Central memory CD4-positive, alpha-beta T cell (primary cell): ENCODE results near the gene ATAD3B.
"Not testable (repeated sequence)": the region's sequence is repeated elsewhere in the genome, so short reads cannot be mapped to it uniquely, and the experiment has no call there.

Source experiments
- DNase-seq: peaks from one replicate; pipeline ENCODE4 v3.0.0; 2022
- total RNA-seq, 3 experiments: gene quantifications; one replicate each; lab custom pipeline; 2026; lab: John Stamatoyannopoulos, UW

The ATAD3B gene, protein sequence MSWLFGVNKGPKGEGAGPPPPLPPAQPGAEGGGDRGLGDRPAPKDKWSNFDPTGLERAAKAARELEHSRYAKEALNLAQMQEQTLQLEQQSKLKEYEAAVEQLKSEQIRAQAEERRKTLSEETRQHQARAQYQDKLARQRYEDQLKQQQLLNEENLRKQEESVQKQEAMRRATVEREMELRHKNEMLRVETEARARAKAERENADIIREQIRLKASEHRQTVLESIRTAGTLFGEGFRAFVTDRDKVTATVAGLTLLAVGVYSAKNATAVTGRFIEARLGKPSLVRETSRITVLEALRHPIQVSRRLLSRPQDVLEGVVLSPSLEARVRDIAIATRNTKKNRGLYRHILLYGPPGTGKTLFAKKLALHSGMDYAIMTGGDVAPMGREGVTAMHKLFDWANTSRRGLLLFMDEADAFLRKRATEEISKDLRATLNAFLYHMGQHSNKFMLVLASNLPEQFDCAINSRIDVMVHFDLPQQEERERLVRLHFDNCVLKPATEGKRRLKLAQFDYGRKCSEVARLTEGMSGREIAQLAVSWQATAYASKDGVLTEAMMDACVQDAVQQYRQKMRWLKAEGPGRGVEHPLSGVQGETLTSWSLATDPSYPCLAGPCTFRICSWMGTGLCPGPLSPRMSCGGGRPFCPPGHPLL
- total RNA-seq = 69.5 to 242 (median 85.3) reads per million in 3 experiments

DNA sequence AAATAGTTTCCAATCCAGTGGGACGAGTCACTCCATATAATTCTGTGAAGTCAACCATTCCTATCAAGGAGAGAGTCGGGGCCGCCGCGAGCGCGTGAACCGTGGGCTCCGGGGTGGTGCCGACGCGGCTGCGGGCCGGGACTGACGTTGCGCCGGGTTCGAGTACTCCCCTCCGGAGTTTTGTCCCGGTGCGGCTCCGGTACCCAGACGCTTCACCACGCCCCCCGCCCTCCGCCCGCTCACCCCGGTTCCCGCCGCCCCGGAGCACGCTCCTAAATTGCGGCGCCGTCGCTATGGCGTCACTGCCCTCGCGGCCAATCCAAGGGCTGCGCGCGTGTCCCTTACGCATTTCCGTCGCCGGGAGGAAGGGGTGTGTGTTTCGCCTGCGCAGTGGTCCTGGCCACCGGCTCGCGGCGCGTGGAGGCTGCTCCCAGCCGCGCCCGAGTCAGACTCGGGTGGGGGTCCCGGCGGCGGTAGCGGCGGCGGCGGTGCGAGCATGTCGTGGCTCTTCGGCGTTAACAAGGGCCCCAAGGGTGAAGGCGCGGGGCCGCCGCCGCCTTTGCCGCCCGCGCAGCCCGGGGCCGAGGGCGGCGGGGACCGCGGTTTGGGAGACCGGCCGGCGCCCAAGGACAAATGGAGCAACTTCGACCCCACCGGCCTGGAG, at the start of gene ATAD3B:
TSS of gene ATAD3B (plus strand) at position 377 of the 664 bp plus-strand sequence. CDS start at position 497, 120 bp downstream.
- DNase-seq = peak; percentile 86

DNA sequence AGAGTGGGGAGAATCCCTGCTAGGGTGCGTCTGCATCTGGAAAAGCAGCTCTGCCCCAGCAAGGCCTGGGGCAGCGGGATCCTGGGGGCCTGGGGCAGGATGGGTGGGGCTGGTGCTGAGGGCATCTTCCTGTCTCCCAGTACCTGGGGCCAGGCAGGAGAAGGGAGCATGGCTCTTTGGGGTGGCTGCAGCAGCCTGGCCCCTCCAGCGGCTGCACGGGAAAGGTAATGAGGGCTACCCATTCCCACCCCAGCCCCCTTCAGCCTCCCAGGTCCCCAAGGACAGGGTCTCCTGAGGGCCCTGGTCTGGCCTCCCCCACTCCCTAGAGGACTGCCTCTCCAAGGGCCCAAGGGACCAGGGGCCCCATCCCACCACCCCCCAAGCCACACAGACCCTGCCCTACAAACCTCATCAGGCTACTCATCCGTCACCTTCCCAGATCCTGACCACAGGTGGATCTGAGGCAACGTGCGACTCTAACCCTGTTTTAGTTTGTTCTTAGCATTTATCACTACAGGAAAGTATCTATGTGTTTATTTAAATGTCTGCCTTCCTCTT, 49.6 kb upstream of the ATAD3B start:
- no peak for DNase-seq

DNA sequence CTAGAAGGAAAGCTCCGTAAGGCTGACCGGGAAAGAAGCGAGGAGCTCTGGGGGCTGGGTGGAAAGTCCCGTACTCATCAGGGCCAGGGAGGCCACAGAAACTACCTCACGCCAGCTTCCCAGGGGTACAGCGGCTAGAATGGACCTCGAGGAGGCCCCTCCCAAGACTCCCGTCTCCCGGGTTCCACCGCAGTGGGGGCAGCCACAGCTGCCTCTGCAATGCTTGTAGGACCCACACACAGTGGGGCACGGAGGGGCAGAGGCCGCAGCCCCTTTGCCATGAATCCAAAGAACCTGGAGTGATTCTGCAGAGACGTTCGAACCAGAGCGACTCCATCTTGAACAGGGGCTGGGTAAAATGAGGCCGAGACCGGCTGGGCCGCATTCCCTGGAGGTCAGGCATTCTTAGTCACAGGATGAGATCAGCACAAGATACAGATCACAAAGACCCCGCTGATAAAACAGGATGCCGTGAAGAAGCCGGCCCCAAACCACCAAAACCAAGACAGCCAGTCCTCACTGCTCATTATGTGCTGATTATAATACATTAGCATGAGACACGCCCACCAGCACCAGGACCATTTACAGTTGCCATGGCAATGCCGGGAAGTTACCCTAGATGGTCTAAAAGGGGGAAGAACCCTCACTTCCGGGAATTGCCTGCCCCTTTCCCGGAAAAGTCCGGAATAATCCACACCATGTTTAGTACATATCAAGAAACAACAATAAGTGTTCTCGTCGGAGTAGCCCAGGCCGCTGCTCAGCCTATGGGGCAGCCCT, 48.9 kb upstream of the ATAD3B start:
- DNase-seq = no peak

DNA sequence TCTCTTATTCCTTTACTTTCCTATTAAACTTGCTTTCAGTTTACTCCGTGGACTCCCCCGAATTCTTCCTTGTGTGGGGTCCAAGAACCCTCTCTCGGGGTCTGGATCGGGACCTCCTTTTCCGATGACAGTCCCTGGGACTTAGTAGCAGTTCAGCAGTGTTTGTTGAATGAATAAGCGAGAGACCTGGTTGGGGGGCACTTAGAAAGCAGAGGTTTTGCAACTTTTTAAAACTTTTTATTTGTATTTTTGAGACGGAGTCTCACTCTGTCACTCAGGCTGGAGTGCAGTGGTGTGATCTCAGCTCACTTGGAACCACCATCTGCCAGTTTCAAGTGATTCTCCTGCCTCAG, 48.3 kb upstream of the ATAD3B start:
- no peak for DNase-seq

DNA sequence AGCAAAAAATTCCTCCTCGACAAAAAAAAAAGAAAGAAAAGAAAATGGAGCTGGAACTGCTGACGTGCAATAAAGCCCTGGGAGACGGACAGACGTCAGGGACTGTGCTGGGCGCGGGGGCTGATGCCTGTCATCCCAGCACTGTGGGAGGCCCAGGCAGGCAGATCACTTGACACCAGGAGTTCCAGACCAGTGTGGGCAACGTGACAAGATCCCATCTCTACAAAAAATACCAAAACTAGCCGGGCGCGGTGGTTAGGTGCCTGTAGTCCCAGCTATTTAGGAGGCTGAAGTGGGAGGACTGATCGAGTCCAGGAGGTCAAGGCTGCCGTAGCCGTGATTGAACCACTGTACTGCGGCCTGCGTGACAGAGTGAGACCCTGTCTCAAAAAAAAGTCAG, 46.9 kb upstream of the ATAD3B start:
- no peak for DNase-seq

DNA sequence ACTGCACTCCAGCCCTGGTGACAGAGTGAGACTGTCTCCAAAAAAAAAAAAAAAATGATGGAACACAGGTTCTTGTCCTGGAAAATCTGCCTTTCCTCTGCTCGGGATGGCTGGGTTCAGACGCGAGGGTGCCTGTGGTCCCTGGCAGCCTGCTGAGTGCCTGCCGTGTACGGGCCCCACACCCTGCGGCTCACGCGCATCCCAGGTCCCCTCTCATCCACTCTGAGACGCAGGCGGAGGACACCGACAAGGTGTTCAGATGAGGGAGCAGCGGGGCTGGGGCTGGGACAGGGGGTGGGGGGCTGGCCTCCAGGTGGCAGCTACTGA, 46.2 kb upstream of the ATAD3B start:
- DNase-seq = no peak

DNA sequence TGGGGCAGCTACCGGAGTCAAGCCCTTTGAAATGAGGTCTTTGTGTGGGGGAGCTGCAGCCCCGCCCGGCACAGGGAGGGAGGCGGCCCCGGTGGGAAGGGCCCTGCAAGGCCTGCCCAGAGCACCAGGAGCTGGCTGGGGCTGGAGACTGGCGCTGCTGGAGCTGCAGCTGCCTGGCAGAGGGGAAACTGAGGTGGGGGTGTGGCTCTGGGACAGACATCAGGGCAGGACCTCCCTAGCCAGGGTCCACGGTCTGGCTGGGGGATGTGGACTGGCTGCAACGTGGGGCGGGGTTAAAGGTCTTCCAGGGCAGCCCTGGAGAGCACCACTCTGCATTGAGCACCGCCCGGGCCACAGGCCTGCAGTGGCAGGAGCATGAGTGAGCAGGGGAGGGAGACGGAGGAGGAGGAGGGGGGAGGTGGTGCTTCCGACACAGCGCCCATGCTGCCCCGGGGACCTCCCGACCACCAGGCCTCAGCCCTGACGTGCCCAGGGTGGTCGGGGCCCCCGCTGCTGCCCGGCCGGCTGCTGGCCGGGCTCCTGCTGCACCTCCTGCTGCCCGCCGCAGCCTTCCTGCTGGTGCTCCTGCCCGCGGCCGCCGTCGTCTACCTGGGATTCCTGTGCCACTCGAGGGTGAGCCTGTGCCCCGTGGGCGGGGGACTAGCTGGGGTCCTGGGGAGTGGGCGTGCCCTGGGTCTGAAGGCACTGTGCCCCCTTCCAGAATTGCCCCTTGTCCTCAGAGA, 45.6 kb upstream of the ATAD3B start:
- no peak for DNase-seq

DNA sequence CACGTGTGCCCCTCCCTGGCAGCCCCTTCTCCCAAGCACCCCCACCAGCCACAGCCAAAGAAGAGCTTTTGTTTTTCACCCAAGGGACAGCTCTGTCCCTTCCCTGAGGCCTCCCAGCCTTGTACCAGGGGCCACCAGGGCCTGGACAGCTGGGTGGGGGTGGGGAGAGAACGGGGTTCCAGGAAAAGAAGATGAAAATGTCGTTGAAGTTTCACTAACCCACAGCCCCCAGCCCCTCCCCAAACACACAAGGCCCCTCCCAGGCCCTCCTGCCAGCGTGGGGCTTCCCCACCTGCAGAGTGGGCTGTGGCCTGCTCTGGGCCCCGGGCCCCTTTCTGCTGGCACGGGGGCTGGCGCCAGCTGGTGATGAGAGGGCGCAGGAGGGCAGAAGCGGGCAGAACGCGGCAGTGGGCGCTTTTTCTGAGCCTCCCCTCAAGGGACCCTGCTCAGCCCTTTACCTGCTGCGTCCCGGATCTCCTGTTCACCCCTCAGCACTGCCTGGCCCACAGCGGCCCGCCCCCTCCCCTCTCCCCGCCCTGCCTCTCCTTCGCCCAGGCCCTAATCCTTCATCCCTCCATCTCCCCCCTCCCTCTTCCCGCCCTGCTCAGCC, 45.0 kb upstream of the ATAD3B start:
- DNase-seq = no peak

DNA sequence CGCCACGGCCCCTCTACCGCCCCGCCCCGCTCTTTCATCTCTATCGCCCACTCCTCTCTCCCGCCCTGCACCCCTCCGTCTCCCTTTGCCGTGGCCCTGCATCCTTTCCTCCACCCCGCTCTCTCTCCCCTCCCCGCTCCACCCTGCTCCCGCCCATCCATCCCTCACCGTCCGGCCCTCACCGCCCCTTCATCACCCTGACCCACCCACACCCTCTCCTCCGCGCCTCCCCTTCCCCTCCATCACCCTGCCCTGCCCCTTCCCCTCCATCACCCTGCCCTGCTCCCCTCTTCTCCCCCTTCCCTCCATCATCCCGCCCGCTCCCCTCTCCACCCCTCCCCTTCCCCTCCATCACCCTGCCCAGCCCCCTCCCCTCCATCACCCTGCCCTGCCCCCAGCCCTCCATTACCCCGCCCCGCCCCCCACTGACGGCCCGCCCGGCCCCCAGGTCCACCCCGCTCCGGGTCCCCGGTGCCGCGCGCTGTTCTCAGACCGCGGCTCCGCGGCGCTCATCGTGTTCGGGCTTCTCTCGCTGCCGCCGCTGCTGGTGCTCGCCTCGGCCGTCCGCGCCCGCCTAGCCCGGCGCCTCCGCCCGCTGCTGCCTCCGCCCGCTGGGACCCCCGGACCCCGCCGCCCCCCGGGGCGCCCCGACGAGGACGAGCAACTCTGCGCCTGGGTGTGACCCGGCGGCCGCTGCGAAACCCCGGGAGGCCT, 44.3 kb upstream of the ATAD3B start:
- DNase-seq = no peak

DNA sequence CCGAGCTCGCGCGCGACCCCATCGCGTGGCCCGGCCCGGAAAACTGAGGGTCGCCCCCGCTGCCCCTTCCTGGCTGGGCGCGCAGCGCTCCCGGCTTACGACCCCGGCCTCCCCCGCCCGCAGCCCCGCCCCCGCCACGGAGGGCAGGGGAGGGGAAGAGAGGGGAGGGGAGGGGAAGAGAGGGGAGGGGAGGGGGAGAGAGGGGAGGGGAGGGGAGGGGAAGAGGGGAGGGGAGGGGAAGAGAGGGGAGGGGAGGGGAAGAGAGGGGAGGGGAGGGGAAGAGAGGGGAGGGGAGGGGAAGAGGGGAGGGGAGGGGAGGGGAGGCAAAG, 43.8 kb upstream of the ATAD3B start:
- DNase-seq = no peak

DNA sequence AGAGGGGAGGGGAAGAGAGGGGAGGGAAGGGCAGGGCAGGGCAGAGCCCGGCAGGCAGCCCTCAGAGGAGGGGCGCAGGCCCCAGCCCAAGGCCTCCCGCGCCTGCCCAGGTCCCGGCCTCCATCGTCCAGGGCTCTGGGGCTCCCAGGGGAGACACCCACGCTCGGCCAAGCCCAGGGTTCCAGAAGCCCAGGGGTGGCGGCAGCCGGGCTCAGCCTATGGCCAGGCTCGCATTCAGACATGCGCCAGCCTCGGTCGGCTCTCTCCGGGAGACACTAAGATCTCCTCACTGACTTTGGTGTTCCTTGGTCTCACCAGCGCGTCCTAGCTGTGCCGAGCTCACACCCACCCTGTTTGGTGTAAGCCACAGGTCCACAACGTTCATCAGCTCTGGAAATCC, 43.4 kb upstream of the ATAD3B start:
- no peak for DNase-seq

DNA sequence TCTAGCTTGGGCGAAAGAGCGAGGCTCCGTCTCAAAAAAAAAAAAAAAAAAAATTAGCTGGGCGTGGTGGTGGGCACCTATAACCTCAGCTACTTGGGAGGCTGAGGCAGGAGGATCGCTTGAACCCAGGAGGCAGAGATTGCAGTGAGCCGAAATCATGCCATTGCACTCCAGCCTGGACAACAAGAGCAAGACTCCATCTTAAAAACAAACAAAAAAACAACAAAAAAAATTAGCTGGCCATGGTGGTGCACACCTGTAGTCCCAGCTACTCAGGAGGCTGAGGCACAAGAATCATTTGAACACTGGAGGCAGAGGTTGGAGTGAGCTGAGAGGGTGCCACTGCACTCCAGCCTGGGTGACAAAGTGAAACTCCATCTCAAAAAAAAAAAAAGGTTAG, 42.6 kb upstream of the ATAD3B start:
- not testable (repeated sequence) for DNase-seq

DNA sequence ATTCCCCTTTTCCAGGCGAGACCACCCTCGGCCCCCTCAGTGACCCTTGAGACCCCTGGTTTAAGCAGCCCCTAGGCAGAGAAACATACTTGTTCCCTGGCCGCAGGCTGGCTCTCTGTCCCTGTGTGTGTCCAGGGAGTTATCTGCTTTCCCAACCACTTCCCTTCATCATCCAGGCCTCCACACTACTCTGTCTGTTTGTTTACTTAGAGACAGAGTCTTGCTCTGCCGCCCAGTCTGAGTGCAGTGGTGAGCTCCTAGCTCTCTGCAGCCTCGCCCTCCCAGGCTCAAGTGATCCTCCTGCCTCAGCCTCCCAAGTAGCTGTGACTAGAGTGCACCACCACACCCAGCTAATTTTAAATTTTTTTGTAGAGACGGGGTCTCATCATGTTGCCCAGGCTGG, 41.9 kb upstream of the ATAD3B start:
- no peak for DNase-seq

DNA sequence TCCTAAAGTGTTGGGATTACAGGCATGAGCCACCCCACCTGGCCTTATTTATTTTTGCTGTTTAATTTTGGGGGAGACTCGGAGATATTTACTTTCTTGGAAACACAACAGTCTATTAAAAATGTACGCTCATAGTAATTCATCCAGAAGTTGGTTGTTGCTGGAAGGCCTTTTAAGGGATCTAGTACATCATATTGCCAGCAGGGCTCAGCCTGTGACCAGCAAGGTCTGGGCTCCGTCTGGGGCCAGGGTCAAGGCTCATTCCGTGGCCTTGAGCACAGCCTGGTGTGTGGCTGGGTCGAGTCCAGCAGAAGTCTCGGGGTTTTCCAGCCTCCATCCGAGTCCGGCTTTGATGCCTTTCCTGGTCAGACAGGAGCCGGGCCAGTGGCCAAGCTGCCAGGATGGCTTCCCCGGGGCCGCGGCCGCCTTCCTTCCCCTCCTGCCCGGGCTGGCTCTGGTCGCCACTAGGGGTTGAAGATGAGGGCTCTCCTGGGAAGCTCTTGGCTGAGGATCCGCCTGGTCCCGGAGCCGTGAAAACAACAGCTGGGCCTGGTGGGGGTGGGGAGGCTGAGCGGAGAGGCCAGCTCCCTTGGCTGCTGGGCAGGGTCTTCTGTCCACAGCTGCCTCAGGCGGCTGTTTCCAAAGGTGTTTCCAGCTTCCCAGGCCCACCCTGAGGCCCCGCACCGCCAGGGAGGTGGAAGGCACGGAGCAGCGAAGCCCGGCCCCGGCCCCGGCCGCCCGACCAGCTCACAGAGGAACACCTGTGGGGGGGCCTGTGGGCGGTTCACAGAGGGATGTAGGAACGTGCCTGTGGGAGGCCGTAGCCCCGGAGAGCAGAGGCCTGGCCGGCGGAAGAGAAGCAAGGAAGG, 41.2 kb upstream of the ATAD3B start:
- DNase-seq = no peak

DNA sequence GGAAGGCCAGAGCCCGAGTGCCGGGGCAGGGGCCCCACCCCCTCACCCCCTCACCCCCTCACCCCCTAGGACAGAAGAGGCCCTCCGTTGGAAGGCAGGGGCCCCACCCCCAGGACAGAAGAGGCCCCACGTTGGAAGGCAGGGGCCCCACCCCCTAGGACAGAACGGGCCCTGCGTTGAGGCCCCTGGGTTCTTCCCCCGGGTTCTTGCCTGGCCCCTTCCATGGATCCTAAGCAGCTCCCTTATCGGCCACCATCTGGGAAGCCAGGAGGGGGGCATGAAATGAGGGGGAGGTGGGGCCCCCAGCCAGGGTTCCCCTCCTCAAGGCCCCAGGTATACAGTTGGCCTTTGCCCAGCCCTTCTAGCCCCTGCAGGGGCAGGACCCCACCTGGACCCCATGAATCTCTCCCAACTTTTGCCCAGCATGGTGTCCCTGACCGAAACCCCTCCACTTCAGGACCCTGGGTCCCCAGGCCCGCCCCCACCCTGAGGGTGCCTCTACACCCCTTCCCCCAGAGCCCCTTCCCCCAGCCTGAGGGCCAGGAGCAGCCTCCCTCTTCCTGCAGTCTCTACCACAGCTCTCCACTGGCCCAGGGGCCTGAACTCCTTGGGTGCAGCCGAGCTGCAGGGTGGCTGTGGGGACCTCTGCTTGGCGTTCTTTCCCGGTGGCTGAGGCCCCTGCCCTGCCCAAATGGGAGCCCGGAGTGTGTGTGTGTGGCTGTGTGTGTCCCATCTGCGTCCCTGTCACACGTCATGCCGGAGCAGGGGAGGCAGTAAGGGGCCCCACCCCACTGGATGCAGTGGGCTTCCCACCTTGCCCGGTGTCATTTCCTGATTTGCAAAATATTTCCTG, 40.3 kb upstream of the ATAD3B start:
- no peak for DNase-seq

DNA sequence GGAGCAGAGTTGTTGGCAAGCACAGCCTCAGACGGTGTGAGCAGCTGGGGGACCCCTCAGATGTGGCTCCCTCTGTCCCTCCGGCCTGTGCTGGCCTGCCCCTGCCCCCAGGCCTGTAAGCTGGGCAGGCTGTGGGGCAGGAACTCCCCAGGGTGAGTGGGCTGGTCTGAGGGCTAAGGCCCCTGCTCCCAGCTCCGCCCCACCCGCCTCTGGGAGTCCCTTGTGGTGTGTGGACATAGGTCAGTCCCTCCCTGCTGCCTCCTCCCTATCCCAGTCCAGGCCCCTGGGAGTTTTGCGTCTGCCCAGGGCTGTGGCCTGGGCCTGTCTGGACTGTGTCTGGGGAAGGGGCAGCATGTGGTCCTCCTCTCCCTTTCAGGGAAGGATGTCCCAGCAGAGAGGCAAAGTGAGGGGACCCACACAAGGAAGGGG, 39.7 kb upstream of the ATAD3B start:
- DNase-seq = no peak

DNA sequence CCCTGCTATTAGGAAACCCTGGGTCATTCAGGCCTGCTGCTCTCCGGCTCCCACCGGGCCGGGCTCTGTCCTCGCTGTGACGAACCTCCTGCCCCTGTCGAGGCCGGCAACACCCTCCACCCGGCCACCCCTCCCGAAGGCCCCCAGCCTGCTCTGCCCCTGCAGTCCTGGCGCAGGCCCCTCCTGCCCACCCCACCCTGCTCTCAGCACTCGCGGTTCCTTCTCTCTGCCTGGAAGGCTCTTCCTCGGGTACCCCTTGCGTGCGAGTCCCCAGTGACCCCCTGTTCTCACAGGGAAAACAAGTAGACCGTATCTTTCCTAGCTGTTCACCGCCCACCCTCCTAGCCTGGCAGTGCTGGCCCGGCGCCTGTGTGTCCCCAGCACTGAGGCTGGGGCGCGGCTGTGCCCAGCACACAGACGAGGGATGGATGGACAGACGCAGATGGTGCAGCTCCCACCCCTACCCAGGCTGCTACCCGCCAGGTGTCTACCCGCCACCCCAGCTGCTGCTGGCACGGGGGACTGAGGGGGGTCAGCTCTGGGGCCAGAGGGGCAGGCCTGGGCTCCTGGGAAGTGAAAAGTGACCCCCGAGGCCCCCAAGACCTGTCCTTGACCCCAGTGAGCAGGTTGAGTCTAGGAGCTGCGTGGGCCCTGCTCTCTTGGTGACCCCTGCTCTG, 39.2 kb upstream of the ATAD3B start:
- no peak for DNase-seq
